Astrocyte (in vitro differentiated cells and primary cell): ENCODE results near the gene GAS2L1. TPM values are rescaled to one million over a fixed set of nuclear protein-coding genes. Genes with fewer than 3 reads are reported as not detected.

Experiments used
- DNase-seq: peaks from one replicate; pipeline ENCODE4 v3.0.0-alpha.2; 2010; ENCODE audit warnings: low read depth
- FAIRE-seq: peaks from 2 replicates; lab custom pipeline; 2011; peaks lifted over from hg19 to GRCh38; lab: Jason Lieb, UNC
- H2AFZ ChIP-seq: 2 replicates; pipeline ENCODE4 v1.6.0; 2012; ENCODE audit warnings: low read depth, low read length, inconsistent platforms
- H3K27ac ChIP-seq: 2 replicates; pipeline ENCODE4 v1.5.1; 2011; ENCODE audit warnings: low read depth, low read length, inconsistent platforms
- H3K27me3 ChIP-seq: 2 replicates; pipeline ENCODE4 v1.6.0; 2011; ENCODE audit warnings: low read length, inconsistent platforms; ENCODE audit not compliant: insufficient read depth
- H3K36me3 ChIP-seq: 2 replicates; pipeline ENCODE4 v1.5.1; 2011; ENCODE audit warnings: low read length, inconsistent platforms; ENCODE audit not compliant: insufficient read depth
- H3K4me1 ChIP-seq: 2 replicates; pipeline ENCODE4 v1.5.1; 2011; ENCODE audit warnings: low read length, inconsistent platforms; ENCODE audit not compliant: insufficient read depth
- H3K4me2 ChIP-seq: 2 replicates; pipeline ENCODE4 v1.6.0; 2012; ENCODE audit warnings: low read length, inconsistent platforms
- H3K4me3 ChIP-seq: 2 replicates; pipeline ENCODE4 v1.5.1; 2011; ENCODE audit warnings: low read depth, mild to moderate bottlenecking, low read length, inconsistent platforms; ENCODE audit not compliant: insufficient read depth
- H3K79me2 ChIP-seq: 2 replicates; pipeline ENCODE4 v1.6.0; 2012; ENCODE audit warnings: mild to moderate bottlenecking, low read length, inconsistent platforms; ENCODE audit not compliant: insufficient read depth
- H3K9ac ChIP-seq: 2 replicates; pipeline ENCODE4 v1.6.0; 2012; ENCODE audit warnings: mild to moderate bottlenecking, low read length, inconsistent platforms
- H3K9me3 ChIP-seq: 2 replicates; pipeline ENCODE4 v1.5.1; 2012; ENCODE audit warnings: low read depth, mild to moderate bottlenecking, low read length, inconsistent platforms; ENCODE audit not compliant: insufficient read depth
- H4K20me1 ChIP-seq: 2 replicates; pipeline ENCODE4 v1.6.0; 2012; ENCODE audit warnings: low read length, inconsistent platforms; ENCODE audit not compliant: insufficient read depth
- H3K27ac Mint-ChIP-seq: one replicate; pipeline ENCODE4 v1.8.0; 2021; ENCODE audit warnings: mild to moderate bottlenecking, mixed read lengths; ENCODE audit not compliant: unreplicated experiment
- H3K27me3 Mint-ChIP-seq: one replicate; pipeline ENCODE4 v1.8.0; 2021; ENCODE audit warnings: low read depth, mixed read lengths; ENCODE audit not compliant: unreplicated experiment
- H3K36me3 Mint-ChIP-seq: one replicate; pipeline ENCODE4 v1.8.0; 2021; ENCODE audit warnings: low read depth, mixed read lengths; ENCODE audit not compliant: unreplicated experiment
- H3K4me1 Mint-ChIP-seq: one replicate; pipeline ENCODE4 v1.8.0; 2021; ENCODE audit warnings: low read depth, mixed read lengths; ENCODE audit not compliant: unreplicated experiment
- H3K4me3 Mint-ChIP-seq: one replicate; pipeline ENCODE4 v1.8.0; 2021; ENCODE audit warnings: mild to moderate bottlenecking, moderate library complexity, mixed read lengths; ENCODE audit not compliant: unreplicated experiment
- H3K9me3 Mint-ChIP-seq: one replicate; pipeline ENCODE4 v1.8.0; 2021; ENCODE audit warnings: mild to moderate bottlenecking, mixed read lengths; ENCODE audit not compliant: unreplicated experiment
- CTCF ChIP-seq: IDR thresholded peaks from 2 replicates; pipeline ENCODE4 v1.5.1; 2011; ENCODE audit warnings: low read depth, mild to moderate bottlenecking, inconsistent platforms, low read length, moderate library complexity; ENCODE audit not compliant: insufficient read depth
- EZH2 ChIP-seq: IDR thresholded peaks from 2 replicates; pipeline ENCODE4 v1.6.1; 2012; ENCODE audit warnings: mild to moderate bottlenecking, low read length, inconsistent platforms; ENCODE audit not compliant: insufficient read depth
- total RNA-seq: library from RNA; stranded (reverse); gene quantifications from 2 replicates; pipeline ENCODE4 v1.2.1, GENCODE V29; 2021

Gene GAS2L1
- total RNA-seq, 1 donor from 2014 or later, result 24.3 TPM

- peaks cover 15% of the 10 kb centered on the region for H3K36me3 Mint-ChIP-seq
- no peaks in the 10 kb centered on the region for H3K79me2 ChIP-seq
- no peak overlapping the region for H3K27ac ChIP-seq
- no peak overlapping the region for H2AFZ ChIP-seq
- H3K9me3 ChIP-seq, result no peaks in the 10 kb centered on the region
- peak overlapping the region; percentile 44 for H3K4me2 ChIP-seq
- DNase-seq, result no peak
- H3K4me1 ChIP-seq, result peaks cover 22% of the 10 kb centered on the region
- peaks cover 8% of the 10 kb centered on the region for H4K20me1 ChIP-seq
- no peaks in the 10 kb centered on the region for H3K27me3 Mint-ChIP-seq
- peaks cover 3% of the 10 kb centered on the region for H3K4me1 Mint-ChIP-seq
- no peak overlapping the region for H3K9ac ChIP-seq
- H3K27me3 ChIP-seq, result no peaks in the 10 kb centered on the region
- H3K36me3 ChIP-seq, result peaks cover 4% of the 10 kb centered on the region
- TF ChIP-seq CTCF, result no peak
- TF ChIP-seq EZH2, result no peak
- FAIRE-seq, result no peak
- H3K27ac Mint-ChIP-seq, result no peak overlapping the region
- H3K9me3 Mint-ChIP-seq, result no peaks in the 10 kb centered on the region
- H3K4me3 ChIP-seq, result no peak overlapping the region
- H3K4me3 Mint-ChIP-seq, result no peak overlapping the region
Observed at GRCh38 chr22:29328566-29329500, 22.4 kb downstream of the GAS2L1 start.

GRCh38 chr22:29329581-29329980 is 23.1 kb downstream of the GAS2L1 start:
- Histone ChIP-seq H3K9me3 (no peaks in the 10 kb centered on the region), H3K9ac (no peak overlapping the region), H3K36me3 (peaks cover 4% of the 10 kb centered on the region), H3K4me3 (no peak overlapping the region), H3K27me3 (no peaks in the 10 kb centered on the region), H3K4me1 (peaks cover 22% of the 10 kb centered on the region), H4K20me1 (peaks cover 8% of the 10 kb centered on the region), H3K4me2 (no peak overlapping the region), H3K79me2 (no peaks in the 10 kb centered on the region), H3K27ac (no peak overlapping the region), H2AFZ (no peak overlapping the region)
- Mint-ChIP-seq H3K4me3 (no peak overlapping the region), H3K27ac (no peak overlapping the region), H3K27me3 (no peaks in the 10 kb centered on the region), H3K9me3 (no peaks in the 10 kb centered on the region), H3K4me1 (peaks cover 3% of the 10 kb centered on the region), H3K36me3 (peaks cover 17% of the 10 kb centered on the region)
- no peak for DNase-seq
- TF ChIP-seq EZH2 (no peak), CTCF (no peak)
- FAIRE-seq, result no peak

GRCh38 chr22:29330291-29330690 is 23.8 kb downstream of the GAS2L1 start:
- Histone ChIP-seq H3K27ac (no peak overlapping the region), H4K20me1 (peaks cover 8% of the 10 kb centered on the region), H3K9me3 (no peaks in the 10 kb centered on the region), H3K27me3 (no peaks in the 10 kb centered on the region), H3K9ac (no peak overlapping the region), H3K4me1 (peaks cover 22% of the 10 kb centered on the region), H3K36me3 (peaks cover 4% of the 10 kb centered on the region), H2AFZ (no peak overlapping the region), H3K79me2 (no peaks in the 10 kb centered on the region), H3K4me3 (no peak overlapping the region), H3K4me2 (peak overlapping the region; percentile 55)
- Mint-ChIP-seq H3K27me3 (no peaks in the 10 kb centered on the region), H3K27ac (no peak overlapping the region), H3K36me3 (peaks cover 14% of the 10 kb centered on the region), H3K4me1 (peaks cover 3% of the 10 kb centered on the region), H3K9me3 (no peaks in the 10 kb centered on the region), H3K4me3 (no peak overlapping the region)
- no peak for TF ChIP-seq CTCF
- TF ChIP-seq EZH2, result no peak
- no peak for FAIRE-seq
- no peak for DNase-seq
